Small intestine (tissue), 16 donors: ENCODE results near the gene MAP2. TPM values are rescaled to one million over a fixed set of nuclear protein-coding genes. Genes with fewer than 3 reads are reported as not detected.

Experiments used
- DNase-seq, 2 donors: peaks; one replicate each; pipeline versions ENCODE4 v3.0.0 to v3.0.0-alpha.2; 2013
- FAIRE-seq: peaks from 2 replicates; lab custom pipeline; 2012; peaks lifted over from hg19 to GRCh38; lab: Jason Lieb, UNC
- H3K27ac ChIP-seq, 3 donors: one replicate each; pipeline ENCODE4 v1.5.1; 2013; ENCODE audit warnings: low read length in 2 of 3, mild to moderate bottlenecking in 2 of 3, control low read depth in 1 of 3, inconsistent platforms in 1 of 3, low read depth in 1 of 3, moderate library complexity in 1 of 3
- H3K27me3 ChIP-seq, 3 donors: one replicate each; pipeline ENCODE4 v1.6.1; 2013; ENCODE audit warnings: low read length in 3 of 3, inconsistent platforms in 1 of 3; ENCODE audit not compliant: control insufficient read depth in 3 of 3, insufficient read depth in 3 of 3
- H3K36me3 ChIP-seq, 3 donors: one replicate each; pipeline ENCODE4 v1.6.1; 2013; ENCODE audit warnings: low read length in 3 of 3, inconsistent platforms in 1 of 3, low read depth in 1 of 3, mild to moderate bottlenecking in 1 of 3, moderate library complexity in 1 of 3; ENCODE audit not compliant: control insufficient read depth in 3 of 3, insufficient read depth in 2 of 3
- H3K4me1 ChIP-seq, 3 donors: one replicate each; pipeline ENCODE4 v1.6.1; 2013; ENCODE audit warnings: low read length in 2 of 3, inconsistent platforms in 1 of 3, low read depth in 1 of 3, mild to moderate bottlenecking in 1 of 3, moderate library complexity in 1 of 3; ENCODE audit not compliant: control insufficient read depth in 3 of 3, insufficient read depth in 2 of 3
- H3K4me3 ChIP-seq, 3 donors: one replicate each; pipeline ENCODE4 v1.5.1; 2013; ENCODE audit warnings: low read length in 3 of 3, control low read depth in 1 of 3, inconsistent platforms in 1 of 3, low read depth in 1 of 3, mild to moderate bottlenecking in 1 of 3, moderate library complexity in 1 of 3
- H3K9me3 ChIP-seq, 2 donors: one replicate each; pipeline ENCODE4 v1.6.1; 2013; ENCODE audit warnings: low read depth in 1 of 2, low read length in 1 of 2; ENCODE audit not compliant: control insufficient read depth in 2 of 2, insufficient read depth in 1 of 2
- WGBS, 3 donors: extraction: QIAGEN DNeasy Blood & Tissue Kit; methylation state at CpG; one replicate each; pipeline ENCODE4 v1.1.7; 2013; 5-methylcytosine and 5-hydroxymethylcytosine counted together
- long read RNA-seq, 10 donors: transcript quantifications; one replicate each; lab custom pipeline, GENCODE V29; 2026
- polyA plus RNA-seq, 4 donors: library from polyadenylated mRNA; stranded (reverse) in 3 of 4; unstranded in 1 of 4; fragments of 200-250 nt in 3 of 4; fragments of 120-200 nt in 1 of 4; gene quantifications; one replicate each; pipeline versions ENCODE4 v1.2.1 to v1.2.3, GENCODE V29; 2013
- donor health status: healthy with polysubstance abuse.
- donor health status: control.
- donor health status: control.
- donor health status: Bipolar disorder and iron deficiency.
- donor health status: healthy.

MAP2 gene
- 1 to 10 TPM in 2 of 4 donors, under 1 TPM in 2; 0.22 to 3.2 (median 1.6) TPM for polyA plus RNA-seq
- long read RNA-seq, donor 1: 0 reads
- long read RNA-seq, donor 2: 0 reads
- long read RNA-seq, donor 3, partial matches to known transcripts: 0 of 1 reads
- long read RNA-seq, donor 3, other reads (novel, unspliced or antisense): 0 of 1 reads
- long read RNA-seq, donor 4: 0 reads
- long read RNA-seq, donor 5: 0 reads
- long read RNA-seq, donor 6: 0 reads
- long read RNA-seq, donor 7: 0 reads
- long read RNA-seq, donor 8: 0 reads
- long read RNA-seq, donor 9: 0 reads
- long read RNA-seq, donor 10: 0 reads

- 1 to 2% (median 2%) methylated on average over 25 to 57 of the region's 57 CpGs for WGBS, 3 donors
- Histone ChIP-seq H3K4me1 (peaks cover 0 to 3% (median 0%) of the 10 kb centered on the region in 3 donors), H3K27me3 (peaks cover 0 to 9% (median 2%) of the 10 kb centered on the region in 3 donors), H3K36me3 (no peaks in the 10 kb centered on the region), H3K27ac (no peak within 1 kb of the TSS), H3K9me3 (no peaks in the 10 kb centered on the region), H3K4me3 (peak within 1 kb of the TSS in 2 of 3 donors; percentile 24 to 52)
- FAIRE-seq (no peak), DNase-seq (peak; percentile 49 to 82)
These were observed at the start of gene MAP2 for GRCh38 chr2:209423562-209424198. Gene MAP2, plus strand, starts transcription at chr2:209424047. Its CDS starts 229,124 bp downstream, at chr2:209653171.

- WGBS, 3 donors: 72 to 86% (median 77%) methylated on average over 1 of the region's 1 CpG
- Histone ChIP-seq H3K4me3 (no peak overlapping the region), H3K27me3 (no peaks in the 10 kb centered on the region), H3K36me3 (no peaks in the 10 kb centered on the region), H3K4me1 (no peaks in the 10 kb centered on the region), H3K27ac (no peak overlapping the region), H3K9me3 (no peaks in the 10 kb centered on the region)
- DNase-seq (no peak), FAIRE-seq (no peak)
These were observed 47.2 kb upstream of the MAP2 start for GRCh38 chr2:209376686-209377085.

DNA sequence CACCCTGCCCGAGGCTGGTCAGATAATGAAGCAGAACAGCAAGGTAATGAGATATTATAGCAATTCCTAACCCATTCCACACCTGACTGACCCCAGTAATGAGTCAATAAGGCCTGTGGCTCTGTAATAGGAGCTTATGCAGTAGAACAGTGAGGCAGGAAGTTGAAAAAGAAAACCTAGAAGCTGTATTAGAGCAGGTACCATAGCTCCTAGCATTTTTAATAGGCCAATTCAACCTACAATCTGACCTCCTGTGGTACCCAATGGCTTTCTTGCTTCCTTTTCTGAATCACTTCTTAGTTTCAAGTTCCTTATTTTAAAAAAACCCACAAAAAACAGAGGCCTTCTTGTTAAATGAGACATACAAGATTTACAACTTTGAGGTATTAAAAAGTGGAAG, 43.6 kb upstream of the MAP2 start:
- 25 to 47% (median 38%) methylated on average over 1 of the region's 1 CpG for WGBS, 3 donors
- Histone ChIP-seq H3K9me3 (no peaks in the 10 kb centered on the region), H3K4me1 (no peaks in the 10 kb centered on the region), H3K4me3 (no peak overlapping the region), H3K27ac (no peak overlapping the region), H3K27me3 (no peaks in the 10 kb centered on the region), H3K36me3 (no peaks in the 10 kb centered on the region)
- DNase-seq (no peak), FAIRE-seq (no peak)

DNA sequence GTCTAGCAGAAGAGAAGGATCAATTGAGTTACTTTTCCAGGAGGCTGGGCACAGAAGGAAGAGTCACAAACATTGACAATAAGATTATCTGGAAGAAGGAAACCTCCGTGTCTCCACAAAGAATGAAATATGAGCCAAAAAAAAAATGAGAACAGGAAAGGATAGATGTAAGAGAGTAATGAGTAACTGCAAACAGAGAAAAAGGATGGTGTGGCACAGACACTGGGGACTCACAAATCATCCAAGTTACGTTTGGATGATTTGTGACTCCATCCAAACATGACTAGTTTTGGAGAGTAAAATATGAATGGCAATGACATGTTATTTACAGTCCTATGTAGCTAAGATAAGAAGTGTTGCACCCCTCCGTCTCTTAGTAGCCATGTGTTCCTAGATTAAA, 42.8 kb upstream of the MAP2 start:
- Histone ChIP-seq H3K27ac (no peak overlapping the region), H3K27me3 (no peaks in the 10 kb centered on the region), H3K4me1 (no peaks in the 10 kb centered on the region), H3K9me3 (no peaks in the 10 kb centered on the region), H3K4me3 (no peak overlapping the region), H3K36me3 (no peaks in the 10 kb centered on the region)
- DNase-seq: no peak
- no peak for FAIRE-seq
- 29 to 42% (median 33%) methylated on average over 3 of the region's 3 CpGs for WGBS, 3 donors

GRCh38 chr2:209382775-209383174, 41.1 kb upstream of the MAP2 start:
- no peaks in the 10 kb centered on the region for H3K27me3 ChIP-seq
- no peak overlapping the region for H3K27ac ChIP-seq
- H3K36me3 ChIP-seq: no peaks in the 10 kb centered on the region
- FAIRE-seq (no peak), DNase-seq (no peak)
- H3K9me3 ChIP-seq: no peaks in the 10 kb centered on the region
- no peaks in the 10 kb centered on the region for H3K4me1 ChIP-seq
- no peak overlapping the region for H3K4me3 ChIP-seq

GRCh38 chr2:209383212-209383611, 40.6 kb upstream of the MAP2 start:
- FAIRE-seq (no peak), DNase-seq (no peak)
- no peak overlapping the region for H3K4me3 ChIP-seq
- H3K4me1 ChIP-seq: no peaks in the 10 kb centered on the region
- H3K36me3 ChIP-seq: no peaks in the 10 kb centered on the region
- no peaks in the 10 kb centered on the region for H3K9me3 ChIP-seq
- H3K27ac ChIP-seq: no peak overlapping the region
- no peaks in the 10 kb centered on the region for H3K27me3 ChIP-seq

DNA sequence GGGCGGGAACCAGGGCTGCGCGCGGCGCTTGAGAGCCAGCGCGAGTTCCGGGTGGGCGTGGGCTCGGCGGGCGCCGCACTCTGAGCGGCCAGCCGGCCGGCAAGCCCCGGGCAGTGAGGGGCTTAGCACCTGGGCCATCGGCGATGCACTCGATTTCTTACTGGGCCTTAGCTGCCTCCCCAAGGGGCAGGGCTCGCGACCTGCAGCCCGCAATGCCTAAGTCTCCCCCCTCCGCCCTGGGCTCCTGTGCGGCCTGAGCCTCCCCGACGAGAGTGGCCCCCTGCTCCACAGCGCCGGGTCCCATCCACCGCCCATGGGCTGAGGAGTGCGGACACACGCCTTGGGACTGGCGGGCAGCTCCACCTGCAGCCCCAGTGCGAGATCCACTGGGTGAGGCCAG, 36.5 kb upstream of the MAP2 start:
- 94 to 96% (median 95%) methylated on average over 20 to 34 of the region's 34 CpGs for WGBS, 3 donors
- FAIRE-seq (no peak), DNase-seq (no peak)
- Histone ChIP-seq H3K4me3 (no peak overlapping the region), H3K27ac (no peak overlapping the region), H3K9me3 (no peaks in the 10 kb centered on the region), H3K27me3 (no peaks in the 10 kb centered on the region), H3K36me3 (no peaks in the 10 kb centered on the region), H3K4me1 (no peaks in the 10 kb centered on the region)

GRCh38 chr2:209388446-209389037, 35.3 kb upstream of the MAP2 start:
- no peak for FAIRE-seq
- Histone ChIP-seq H3K36me3 (no peaks in the 10 kb centered on the region), H3K4me3 (no peak overlapping the region), H3K27ac (no peak overlapping the region), H3K4me1 (no peaks in the 10 kb centered on the region), H3K27me3 (no peaks in the 10 kb centered on the region), H3K9me3 (no peaks in the 10 kb centered on the region)
- WGBS, 3 donors: 63 to 76% (median 74%) methylated on average over 4 of the region's 4 CpGs
- no peak for DNase-seq
